Subcutaneous adipose tissue (tissue), 4 donors: ENCODE measurements around the gene FOXO6. TPM values are rescaled to one million over a fixed set of nuclear protein-coding genes. Genes with fewer than 3 reads are reported as not detected.

ENCODE experiments used
- total RNA-seq, 4 donors: library from RNA; depleted of rRNA; stranded (reverse); fragments of >200 nt; gene quantifications; one replicate each; pipeline ENCODE4 v1.1.0, GENCODE V29; 2016
- TF ChIP-seq, protein P1 (sequence below): fragments of 450-650 bp; IDR thresholded peaks from one replicate; pipeline ENCODE4 v1.5.1; 2016; ENCODE audit warnings: low read depth, mild to moderate bottlenecking, control low read depth, antibody characterized with exemption, moderate library complexity

FOXO6 gene
- total RNA-seq, 4 donors from 2014 or later, result not detected

DNA sequence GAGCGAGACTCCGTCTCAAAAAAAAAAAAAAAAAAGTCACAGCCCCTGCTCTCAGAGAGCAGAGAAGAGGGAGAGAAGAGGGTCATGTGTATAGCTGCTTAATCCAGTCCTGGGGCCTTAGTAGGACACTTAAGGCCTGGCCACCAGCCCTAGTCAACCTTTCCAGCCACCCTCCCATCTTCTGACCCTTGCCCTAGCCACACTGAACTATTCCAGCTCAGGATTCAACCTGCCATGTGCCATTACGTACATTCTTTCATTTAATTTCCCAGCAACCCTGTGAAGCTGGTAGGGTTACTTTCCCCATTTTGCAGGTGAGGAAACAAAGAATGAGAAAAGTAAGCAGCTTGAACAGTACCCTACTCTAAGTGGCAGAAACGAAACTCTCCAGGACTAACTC is 9.0 kb downstream of the FOXO6 start:
- TF ChIP-seq, protein P1, sequence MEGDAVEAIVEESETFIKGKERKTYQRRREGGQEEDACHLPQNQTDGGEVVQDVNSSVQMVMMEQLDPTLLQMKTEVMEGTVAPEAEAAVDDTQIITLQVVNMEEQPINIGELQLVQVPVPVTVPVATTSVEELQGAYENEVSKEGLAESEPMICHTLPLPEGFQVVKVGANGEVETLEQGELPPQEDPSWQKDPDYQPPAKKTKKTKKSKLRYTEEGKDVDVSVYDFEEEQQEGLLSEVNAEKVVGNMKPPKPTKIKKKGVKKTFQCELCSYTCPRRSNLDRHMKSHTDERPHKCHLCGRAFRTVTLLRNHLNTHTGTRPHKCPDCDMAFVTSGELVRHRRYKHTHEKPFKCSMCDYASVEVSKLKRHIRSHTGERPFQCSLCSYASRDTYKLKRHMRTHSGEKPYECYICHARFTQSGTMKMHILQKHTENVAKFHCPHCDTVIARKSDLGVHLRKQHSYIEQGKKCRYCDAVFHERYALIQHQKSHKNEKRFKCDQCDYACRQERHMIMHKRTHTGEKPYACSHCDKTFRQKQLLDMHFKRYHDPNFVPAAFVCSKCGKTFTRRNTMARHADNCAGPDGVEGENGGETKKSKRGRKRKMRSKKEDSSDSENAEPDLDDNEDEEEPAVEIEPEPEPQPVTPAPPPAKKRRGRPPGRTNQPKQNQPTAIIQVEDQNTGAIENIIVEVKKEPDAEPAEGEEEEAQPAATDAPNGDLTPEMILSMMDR, result no peak

DNA sequence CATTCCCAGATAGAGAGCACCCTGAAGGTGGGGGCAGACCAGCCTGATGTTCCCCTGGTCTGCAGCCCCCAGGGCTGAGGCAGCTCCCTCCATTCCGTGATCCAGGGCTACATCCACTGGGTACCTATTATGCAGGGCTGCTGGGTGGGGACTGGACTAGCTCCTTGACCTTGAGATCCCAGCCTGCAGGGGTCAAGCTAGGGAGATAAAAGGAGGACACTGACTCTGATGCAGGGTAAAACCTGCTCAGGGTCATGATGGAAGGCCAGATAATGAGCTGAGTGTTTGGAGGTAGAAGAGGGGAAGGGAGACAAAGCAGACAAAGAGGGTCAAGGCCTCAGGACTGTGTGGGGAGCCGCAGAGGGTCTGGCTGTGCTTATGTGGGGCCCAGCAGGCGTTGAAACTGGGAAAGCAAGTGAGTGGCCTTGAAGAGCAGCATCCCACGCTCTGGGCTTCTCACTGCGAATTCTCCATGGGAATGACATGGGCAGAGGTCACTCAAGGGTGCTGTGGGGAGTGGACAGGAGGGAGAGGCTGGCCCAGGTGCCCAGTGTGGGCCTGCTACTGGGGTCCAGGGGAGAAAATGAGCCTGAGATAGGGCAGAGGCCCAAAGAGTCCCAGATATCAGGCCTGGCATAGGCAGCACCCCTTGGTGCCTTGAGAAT is 9.7 kb downstream of the FOXO6 start:
- TF ChIP-seq, protein P1, result no peak

DNA sequence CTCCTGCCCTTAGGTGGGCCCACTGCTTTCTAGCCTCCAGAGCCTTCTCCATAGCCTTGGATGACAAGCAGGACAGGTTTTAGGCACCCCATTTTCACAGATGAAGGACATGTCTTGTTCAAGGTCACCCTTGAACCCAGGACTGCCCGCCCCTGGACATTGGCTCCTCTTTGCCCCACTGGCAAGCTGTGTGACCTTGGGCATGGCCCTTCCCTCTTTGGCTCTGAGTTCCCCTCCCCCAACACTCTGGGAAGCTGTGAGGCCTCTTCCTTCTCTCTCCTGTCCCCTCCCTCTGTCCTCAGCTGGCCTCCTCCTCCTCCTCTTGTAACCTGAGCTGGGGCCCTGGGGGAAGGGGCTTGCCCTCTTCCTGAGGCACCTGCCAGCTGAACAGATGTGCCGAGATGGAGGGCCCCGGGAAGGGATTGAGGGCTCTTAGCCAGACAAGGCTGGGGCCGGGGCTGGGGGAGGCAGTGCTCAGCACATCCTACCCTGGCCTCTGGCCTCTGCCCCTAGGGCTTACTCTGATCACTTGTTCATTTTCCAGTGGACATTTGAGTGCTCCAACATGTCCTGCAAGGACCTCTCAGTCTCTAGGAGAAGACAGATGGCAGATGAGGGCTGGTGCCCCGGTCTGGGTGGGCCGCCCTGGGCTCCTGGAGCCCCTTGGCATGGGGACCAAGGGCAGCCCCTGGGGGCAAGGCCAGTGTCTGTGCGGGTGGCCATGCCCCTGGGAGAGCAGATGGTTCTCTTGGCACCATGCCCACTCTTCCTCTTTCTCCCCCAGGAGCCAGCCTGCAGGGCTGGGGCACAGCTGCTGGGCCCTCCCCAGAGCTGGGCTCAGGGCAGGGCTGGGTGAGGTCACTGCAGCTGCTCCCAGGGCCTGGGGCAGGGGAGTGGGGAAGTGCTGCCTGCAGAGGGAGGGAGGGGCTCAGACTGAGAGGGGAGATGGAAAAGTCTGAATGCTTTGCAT is 10.7 kb downstream of the FOXO6 start:
- TF ChIP-seq, protein P1, result no peak

DNA sequence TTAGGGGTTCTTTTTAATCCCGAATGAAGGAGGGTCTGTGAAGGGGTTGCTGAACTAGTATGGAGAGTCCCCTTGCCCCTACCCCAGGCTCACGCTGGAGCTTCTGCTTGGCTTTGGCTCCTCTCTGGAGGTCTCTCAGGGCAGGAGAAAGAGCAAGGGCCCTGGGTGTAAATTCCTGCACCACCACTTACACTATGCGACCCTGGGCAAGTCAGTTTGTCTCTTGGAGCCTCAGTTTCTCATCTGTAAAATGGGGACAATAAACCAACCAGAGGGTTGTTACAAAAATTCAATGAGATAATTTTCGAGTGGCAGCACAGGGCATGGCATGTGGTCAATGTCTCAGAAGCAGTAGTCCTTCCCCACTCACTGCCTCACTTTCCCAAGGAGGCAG is 11.4 kb downstream of the FOXO6 start:
- TF ChIP-seq, protein P1, result no peak

DNA sequence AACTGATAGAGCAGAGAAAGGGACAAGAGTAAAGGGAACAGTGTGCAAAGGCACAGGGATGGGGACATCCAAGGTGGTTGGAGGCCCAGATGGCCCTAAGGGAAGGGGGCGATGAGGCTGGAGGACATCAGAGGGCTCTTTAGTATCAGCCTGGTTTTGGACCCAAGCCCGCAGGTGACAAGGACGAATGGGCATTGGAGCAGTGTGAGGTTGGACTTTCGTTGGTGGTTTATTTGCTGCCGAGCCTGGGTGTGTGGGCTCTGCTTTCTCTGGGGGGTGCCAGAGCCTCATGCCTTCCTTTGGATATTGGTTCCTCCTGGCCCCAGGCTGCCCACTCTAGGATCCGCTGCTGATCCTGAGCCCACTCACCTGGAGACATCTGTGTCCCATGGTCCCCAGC is 12.1 kb downstream of the FOXO6 start:
- TF ChIP-seq, protein P1, result no peak

DNA sequence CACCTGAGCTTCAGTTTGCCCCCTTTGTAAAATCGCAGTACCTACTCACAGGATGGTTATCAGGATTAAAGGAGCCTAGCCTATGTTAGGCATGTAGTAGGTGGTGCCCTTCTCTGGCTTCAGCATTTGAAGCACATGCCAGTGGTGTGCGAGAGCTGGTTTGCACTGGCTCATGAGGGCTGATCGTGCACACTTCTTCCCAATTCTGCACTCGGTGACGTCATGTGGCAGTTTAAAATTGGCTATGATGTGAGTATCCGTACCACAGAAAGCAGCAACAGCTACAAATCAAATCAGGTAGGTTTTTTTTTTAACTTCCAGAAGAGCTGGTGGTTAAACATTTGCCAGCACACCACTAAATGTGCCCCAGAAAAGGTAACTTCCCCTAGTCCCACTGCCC is 13.5 kb downstream of the FOXO6 start:
- TF ChIP-seq, protein P1, result no peak

DNA sequence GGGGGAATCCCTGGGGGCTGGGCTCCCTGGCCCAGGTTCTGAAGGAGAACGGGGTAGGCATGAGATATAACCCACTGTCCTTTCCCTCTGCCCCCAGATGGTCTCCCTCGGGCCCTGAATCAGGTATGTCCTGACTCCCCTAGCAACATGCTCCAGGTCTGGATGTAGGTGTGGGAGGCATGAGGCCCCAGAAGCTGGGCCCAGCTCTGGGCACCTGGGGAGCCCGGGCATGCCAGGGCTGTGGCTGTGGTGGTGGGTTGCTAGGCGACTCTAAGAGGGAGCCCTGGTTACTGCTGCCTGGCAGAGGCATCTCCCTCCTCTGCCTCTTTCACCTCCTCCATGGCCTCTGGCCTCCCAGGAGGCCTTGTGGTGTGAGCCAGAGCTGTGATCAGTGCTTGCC is 16.2 kb downstream of the FOXO6 start:
- TF ChIP-seq, protein P1, result no peak
